Heart left ventricle (tissue), 16 donors: ENCODE data around the gene NAPB. TPM values are rescaled to one million over a fixed set of nuclear protein-coding genes. Genes with fewer than 3 reads are reported as not detected.
A peak's percentile ranks its signal among the peaks of the same experiment; 100 is the strongest.

Source experiments
- ATAC-seq, 4 donors: fragments of 200-7000 bp; cut with Tn5 transposase; one replicate each; pipeline ENCODE4 v1.9.1; 2020 to 2022; ENCODE audit warnings: moderate library complexity in 4 of 4, mild to moderate bottlenecking in 3 of 4, moderate number of reproducible peaks in 1 of 4
- DNase-seq, 5 donors: peaks; one replicate each; pipeline ENCODE4 v3.0.0-alpha.2; 2020
- H3K27ac ChIP-seq, 12 donors: fragments of 200-600 bp; sonication (generic) in 4 of 12; one replicate each; pipeline versions ENCODE4 v1.5.0 to v1.8.0; 2016 to 2022; ENCODE audit warnings: mild to moderate bottlenecking in 2 of 12
- H3K27me3 ChIP-seq, 9 donors: fragments of 200-600 bp; sonication (generic) in 2 of 9; one replicate each; pipeline versions ENCODE4 v1.5.1 to v1.8.0; 2016 to 2022; ENCODE audit warnings: mild to moderate bottlenecking in 3 of 9
- H3K36me3 ChIP-seq, 9 donors: fragments of 200-600 bp; sonication (generic) in 2 of 9; one replicate each; pipeline versions ENCODE4 v1.5.0 to v1.8.0; 2018 to 2022; ENCODE audit warnings: mild to moderate bottlenecking in 2 of 9
- H3K4me1 ChIP-seq, 12 donors: fragments of 200-600 bp; sonication (generic) in 4 of 12; one replicate each; pipeline versions ENCODE4 v1.5.0 to v1.8.0; 2016 to 2022; ENCODE audit warnings: mild to moderate bottlenecking in 3 of 12
- H3K4me3 ChIP-seq, 12 donors: fragments of 200-600 bp; sonication (generic) in 4 of 12; one replicate each; pipeline versions ENCODE4 v1.5.0 to v1.8.0; 2017 to 2022; ENCODE audit warnings: mild to moderate bottlenecking in 9 of 12, moderate library complexity in 4 of 12
- H3K9me3 ChIP-seq, 12 donors: fragments of 200-600 bp; sonication (generic) in 4 of 12; one replicate each; pipeline versions ENCODE4 v1.5.0 to v1.8.0; 2016 to 2022; ENCODE audit warnings: mild to moderate bottlenecking in 1 of 12
- POLR2A ChIP-seq, 2 donors: fragments of 450-650 bp; IDR thresholded peaks; one replicate each; pipeline ENCODE4 v1.6.1; 2017; ENCODE audit warnings: antibody characterized with exemption in 2 of 2, mild to moderate bottlenecking in 2 of 2, moderate library complexity in 2 of 2
- WGBS, 4 donors: extraction: QIAGEN DNeasy Blood & Tissue Kit in 2 of 4; methylation state at CpG; one replicate each; pipeline versions ENCODE4 v1.1.5 to v1.1.7; 2013 to 2018; 5-methylcytosine and 5-hydroxymethylcytosine counted together
- intact Hi-C, 10 donors: fragments of 100-400 bp; cut with DNase I; formaldehyde crosslinking; loops; one replicate each; pipeline versions ENCODE4 v1.11.1 to v1.14.2; 2022
- polyA plus RNA-seq, 2 donors: library from polyadenylated mRNA; stranded (reverse); fragments of 200-250 nt; gene quantifications; one replicate each; pipeline ENCODE4 v1.2.3, GENCODE V29; 2013
- total RNA-seq, 9 donors: library from RNA; depleted of rRNA in 2 of 9; stranded (reverse); fragments of >200 nt in 2 of 9; fragmentation: NEBNext Ultra II Directional in 3 of 9; extraction: Animal tissue kit (Norgen Biotek cat#: 25700) in 3 of 9; gene quantifications; one replicate each; pipeline versions ENCODE4 v1.1.0 to v1.2.4, GENCODE V29; 2016 to 2023
- TF ChIP-seq, protein P1 (sequence below), 12 donors: fragments of 200-600 bp; sonication (generic) in 4 of 12; IDR thresholded peaks; one replicate each; pipeline versions ENCODE4 v1.5.0 to v1.8.0; 2018 to 2022; ENCODE audit warnings: antibody characterized with exemption in 12 of 12, mild to moderate bottlenecking in 5 of 12
- donor health status: ischemic (EF 13 %, LVEDD 7.1; RV severe dilation, severe dysfunction).
- donor health status: healthy with polysubstance abuse.
- donor health status: DM: no; HTN: yes; CAD: no.
- donor health status: DM: no; HTN: no; CAD: no.
- donor health status: ischemic (EF 25% LVEDD 6.9; RV normal size, moderate dysfunction).
- donor health status: ischemic (EF 25% LVEDD 5.7; RV mildly dilated, moderate dysfunction).
- donor health status: healthy.
- donor health status: DM: yes; HTN: yes; CAD: no.
- donor health status: ischemic (EF 35%, LVEDD 5.7; RV mildly dilated, moderate dysfunction).
- donor health status: nonischemic (EF 11% LVEDD 7.7; RV severe dilation, severe dysfunction).
- donor health status: DM: yes; HTN: yes; CAD: no.
- donor health status: PGD.
- donor health status: ischemic (EF 29% LVEDD 5.4; RV normal size, mild dysfunction).
- donor health status: nonischemic (EF 23%, LVEDD 6.1; RV moderate dilation, normal function).

The NAPB gene
- total and polyA plus RNA-seq, 11 donors: 2.8 to 8.4 (median 4.7) TPM

GRCh38 chr20:23415555-23415954, 5.7 kb downstream of the NAPB start:
- no peak for TF ChIP-seq POLR2A (IDR thresholded peaks at IDR 0.05)
- TF ChIP-seq, protein P1, sequence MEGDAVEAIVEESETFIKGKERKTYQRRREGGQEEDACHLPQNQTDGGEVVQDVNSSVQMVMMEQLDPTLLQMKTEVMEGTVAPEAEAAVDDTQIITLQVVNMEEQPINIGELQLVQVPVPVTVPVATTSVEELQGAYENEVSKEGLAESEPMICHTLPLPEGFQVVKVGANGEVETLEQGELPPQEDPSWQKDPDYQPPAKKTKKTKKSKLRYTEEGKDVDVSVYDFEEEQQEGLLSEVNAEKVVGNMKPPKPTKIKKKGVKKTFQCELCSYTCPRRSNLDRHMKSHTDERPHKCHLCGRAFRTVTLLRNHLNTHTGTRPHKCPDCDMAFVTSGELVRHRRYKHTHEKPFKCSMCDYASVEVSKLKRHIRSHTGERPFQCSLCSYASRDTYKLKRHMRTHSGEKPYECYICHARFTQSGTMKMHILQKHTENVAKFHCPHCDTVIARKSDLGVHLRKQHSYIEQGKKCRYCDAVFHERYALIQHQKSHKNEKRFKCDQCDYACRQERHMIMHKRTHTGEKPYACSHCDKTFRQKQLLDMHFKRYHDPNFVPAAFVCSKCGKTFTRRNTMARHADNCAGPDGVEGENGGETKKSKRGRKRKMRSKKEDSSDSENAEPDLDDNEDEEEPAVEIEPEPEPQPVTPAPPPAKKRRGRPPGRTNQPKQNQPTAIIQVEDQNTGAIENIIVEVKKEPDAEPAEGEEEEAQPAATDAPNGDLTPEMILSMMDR (IDR thresholded peaks at IDR 0.05): no peak
- intact Hi-C loops: loop anchor here in 3 of 10 donors (5.0 to 10.0 kb wide), 2 partner anchors 51 to 53 kb away; partner anchors contain the start of gene GZF1 (in 3 of the 3)
- DNase-seq (no peak), ATAC-seq (no peak)
- Histone ChIP-seq H3K27ac (no peak overlapping the region), H3K4me1 (peaks cover 0 to 74% (median 38%) of the 10 kb centered on the region in 12 donors), H3K9me3 (no peaks in the 10 kb centered on the region), H3K27me3 (no peaks in the 10 kb centered on the region), H3K36me3 (peaks cover 0 to 3% (median 0%) of the 10 kb centered on the region in 9 donors), H3K4me3 (no peak overlapping the region)
- WGBS, 4 donors: 92 to 94% (median 93%) methylated on average over 5 of the region's 5 CpGs

DNA sequence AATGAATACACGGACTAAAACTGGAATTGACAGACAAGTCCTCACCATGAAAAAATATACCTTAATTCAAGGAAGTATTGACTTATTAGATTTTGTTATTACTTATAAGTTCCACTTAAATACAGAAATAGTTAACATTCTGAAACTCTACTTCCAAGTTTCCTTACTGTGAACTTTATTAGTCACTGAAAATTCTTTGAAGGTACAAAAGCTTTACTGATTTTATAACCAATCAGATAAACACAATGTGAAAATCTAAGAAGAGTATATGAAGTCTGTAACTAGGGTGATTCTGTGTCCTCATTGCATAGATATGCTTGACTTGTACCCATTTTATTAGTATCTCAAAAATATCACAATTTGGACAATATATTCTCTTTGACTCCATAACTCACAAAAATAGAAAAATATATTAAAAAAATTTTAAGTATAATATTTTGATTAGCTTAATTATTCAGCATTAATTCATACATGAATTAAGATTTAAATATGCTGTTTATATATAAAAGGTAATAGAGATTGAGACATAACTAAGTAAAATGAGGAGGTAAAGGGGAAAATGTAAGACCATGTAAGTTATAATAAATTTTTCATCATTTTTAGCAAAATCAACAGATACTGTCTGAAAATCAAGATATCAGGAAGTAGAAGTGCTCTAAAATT, 6.6 kb downstream of the NAPB start:
- H3K4me3 ChIP-seq: no peak overlapping the region
- no peak for DNase-seq
- no peak for TF ChIP-seq POLR2A (IDR thresholded peaks at IDR 0.05)
- no peak overlapping the region for H3K27ac ChIP-seq
- intact Hi-C loops: loop anchor here in 4 of 10 donors (5.0 to 10.0 kb wide), 2 partner anchors 50 to 52 kb away; partner anchors contain the start of gene GZF1 (in 4 of the 4)
- H3K4me1 ChIP-seq: peaks cover 0 to 75% (median 39%) of the 10 kb centered on the region in 12 donors
- no peak for ATAC-seq
- H3K36me3 ChIP-seq: peaks cover 0 to 3% (median 0%) of the 10 kb centered on the region in 9 donors
- no peaks in the 10 kb centered on the region for H3K27me3 ChIP-seq
- no peaks in the 10 kb centered on the region for H3K9me3 ChIP-seq
- WGBS, 4 donors: 61 to 71% (median 68%) methylated on average over 1 of the region's 1 CpG

GRCh38 chr20:23413862-23414422, 7.3 kb downstream of the NAPB start:
- no peak overlapping the region for H3K27ac ChIP-seq
- no peak for ATAC-seq

GRCh38 chr20:23412026-23412425, 9.3 kb downstream of the NAPB start:
- peaks cover 0 to 65% (median 28%) of the 10 kb centered on the region in 12 donors for H3K4me1 ChIP-seq
- ATAC-seq: peak; percentile 61 to 81 (median 70)
- peak overlapping the region in 5 of 12 donors; percentile 2 to 36 (median 32) for H3K27ac ChIP-seq
- no peak for DNase-seq
- peaks cover 0 to 3% (median 0%) of the 10 kb centered on the region in 9 donors for H3K36me3 ChIP-seq
- WGBS, 4 donors: 38 to 45% (median 39%) methylated on average over 1 of the region's 1 CpG
- no peaks in the 10 kb centered on the region for H3K9me3 ChIP-seq
- H3K27me3 ChIP-seq: no peaks in the 10 kb centered on the region
- TF ChIP-seq, protein P1 (IDR thresholded peaks at IDR 0.05): no peak
- TF ChIP-seq POLR2A (IDR thresholded peaks at IDR 0.05): no peak
- no peak overlapping the region for H3K4me3 ChIP-seq
- intact Hi-C loops: loop anchor here in 2 of 10 donors (5.0 to 10.0 kb wide), 2 partner anchors 47 to 50 kb away; partner anchors contain the start of gene GZF1 (in 2 of the 2)

More at GRCh38 chr20:23413862-23414422, 7.3 kb downstream of the NAPB start:
- H3K36me3 ChIP-seq: peaks cover 0 to 3% (median 0%) of the 10 kb centered on the region in 9 donors
- TF ChIP-seq, protein P1 (IDR thresholded peaks at IDR 0.05): no peak
- TF ChIP-seq POLR2A (IDR thresholded peaks at IDR 0.05): no peak
- peaks cover 0 to 73% (median 33%) of the 10 kb centered on the region in 12 donors for H3K4me1 ChIP-seq
- no peak overlapping the region for H3K4me3 ChIP-seq
- no peaks in the 10 kb centered on the region for H3K9me3 ChIP-seq
- 82 to 99% (median 97%) methylated on average over 3 of the region's 3 CpGs for WGBS, 4 donors
- no peak for DNase-seq
- H3K27me3 ChIP-seq: no peaks in the 10 kb centered on the region
- intact Hi-C loops: loop anchor here in 2 of 10 donors (5.0 to 10.0 kb wide), 2 partner anchors 49 to 52 kb away; partner anchors contain the start of gene GZF1 (in 2 of the 2)
